Measurements from ENCODE around the gene MIGA2.

DNA sequence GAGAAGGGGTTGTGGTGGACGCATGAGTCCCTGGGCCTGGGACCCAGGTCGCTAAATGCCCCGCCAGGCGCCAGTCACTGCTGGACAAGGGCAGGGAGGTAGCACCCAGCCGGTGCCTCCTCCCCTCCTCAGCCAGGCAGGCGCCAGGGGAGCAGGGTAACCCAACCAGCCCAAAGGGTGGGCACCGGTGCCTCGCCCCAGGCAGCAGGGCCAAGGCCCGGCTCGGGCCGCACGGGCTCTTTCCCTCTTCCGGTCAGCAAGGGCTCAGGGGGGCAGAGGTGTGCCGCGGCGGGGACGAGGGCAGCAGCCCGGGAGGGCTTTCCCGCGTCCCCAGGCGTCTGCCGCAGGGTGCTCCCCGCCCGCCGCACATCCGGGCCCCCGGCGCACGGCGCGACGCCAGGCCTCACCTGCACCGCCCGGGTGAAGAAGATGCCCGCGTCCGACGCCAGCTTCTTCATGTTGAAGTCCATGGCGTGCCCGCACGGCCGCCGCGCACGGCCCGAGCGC is 8.7 kb upstream of the MIGA2 start:
- TF ChIP-seq, protein P1, sequence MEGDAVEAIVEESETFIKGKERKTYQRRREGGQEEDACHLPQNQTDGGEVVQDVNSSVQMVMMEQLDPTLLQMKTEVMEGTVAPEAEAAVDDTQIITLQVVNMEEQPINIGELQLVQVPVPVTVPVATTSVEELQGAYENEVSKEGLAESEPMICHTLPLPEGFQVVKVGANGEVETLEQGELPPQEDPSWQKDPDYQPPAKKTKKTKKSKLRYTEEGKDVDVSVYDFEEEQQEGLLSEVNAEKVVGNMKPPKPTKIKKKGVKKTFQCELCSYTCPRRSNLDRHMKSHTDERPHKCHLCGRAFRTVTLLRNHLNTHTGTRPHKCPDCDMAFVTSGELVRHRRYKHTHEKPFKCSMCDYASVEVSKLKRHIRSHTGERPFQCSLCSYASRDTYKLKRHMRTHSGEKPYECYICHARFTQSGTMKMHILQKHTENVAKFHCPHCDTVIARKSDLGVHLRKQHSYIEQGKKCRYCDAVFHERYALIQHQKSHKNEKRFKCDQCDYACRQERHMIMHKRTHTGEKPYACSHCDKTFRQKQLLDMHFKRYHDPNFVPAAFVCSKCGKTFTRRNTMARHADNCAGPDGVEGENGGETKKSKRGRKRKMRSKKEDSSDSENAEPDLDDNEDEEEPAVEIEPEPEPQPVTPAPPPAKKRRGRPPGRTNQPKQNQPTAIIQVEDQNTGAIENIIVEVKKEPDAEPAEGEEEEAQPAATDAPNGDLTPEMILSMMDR (IDR thresholded peaks at IDR 0.05 in 8 of 11, conservative IDR thresholded peaks at IDR 0.05 in 3 of 11) = no peak
- TF ChIP-seq POLR2A (IDR thresholded peaks at IDR 0.05) = no peak

Data from spleen (tissue), 7 donors.